Fibroblast of mammary gland (primary cell): Measurements from ENCODE around the gene MIDN.

ENCODE experiments used
- DNase-seq: peaks from one replicate; pipeline ENCODE4 v3.0.0-alpha.2; 2010; ENCODE audit warnings: low read depth
- H3K4me3 ChIP-seq: 2 replicates; pipeline ENCODE4 v1.5.1; 2011; ENCODE audit warnings: low read depth, mild to moderate bottlenecking, low read length, moderate library complexity; ENCODE audit not compliant: control insufficient read depth
- CTCF ChIP-seq: conservative IDR thresholded peaks from 2 replicates; pipeline ENCODE4 v1.5.1; 2011; ENCODE audit warnings: low read depth, low read length, inconsistent platforms; ENCODE audit not compliant: control insufficient read depth, insufficient read depth

Gene MIDN

GRCh38 chr19:1279782-1280341, 31.5 kb downstream of the MIDN start:
- peak; percentile 84 for DNase-seq
- H3K4me3 ChIP-seq = no peak overlapping the region
- TF ChIP-seq CTCF = peak; percentile 94

GRCh38 chr19:1280636-1281568, 32.5 kb downstream of the MIDN start:
- no peak for TF ChIP-seq CTCF
- no peak for DNase-seq

GRCh38 chr19:1281569-1282287, 33.3 kb downstream of the MIDN start:
- H3K4me3 ChIP-seq = no peak overlapping the region
- DNase-seq = no peak
- TF ChIP-seq CTCF = no peak

More at GRCh38 chr19:1280636-1281568, 32.5 kb downstream of the MIDN start:
- no peak overlapping the region for H3K4me3 ChIP-seq

GRCh38 chr19:1282588-1283206, 34.3 kb downstream of the MIDN start:
- no peak for TF ChIP-seq CTCF
- H3K4me3 ChIP-seq = no peak overlapping the region
- DNase-seq = no peak

GRCh38 chr19:1283207-1283916, 35.0 kb downstream of the MIDN start:
- no peak for DNase-seq
- H3K4me3 ChIP-seq = no peak overlapping the region
- TF ChIP-seq CTCF = no peak

GRCh38 chr19:1283917-1284292, 35.5 kb downstream of the MIDN start:
- no peak for TF ChIP-seq CTCF
- no peak overlapping the region for H3K4me3 ChIP-seq
- DNase-seq = no peak
